Ishikawa (cell line): ENCODE measurements around the gene DNAAF9.

Experiments used
- CEBPB ChIP-seq: IDR thresholded peaks from 2 replicates; pipeline ENCODE4 v1.6.1; 2012
- CREB1 ChIP-seq: IDR thresholded peaks from 2 replicates; pipeline ENCODE4 v1.6.1; 2012; ENCODE audit warnings: low read depth
- EGR1 ChIP-seq: IDR thresholded peaks from 2 replicates; pipeline ENCODE4 v1.6.1; 2012
- EP300 ChIP-seq: IDR thresholded peaks from 2 replicates; pipeline ENCODE4 v1.6.1; 2012; ENCODE audit warnings: borderline replicate concordance
- FOXM1 ChIP-seq: IDR thresholded peaks from 2 replicates; pipeline ENCODE4 v1.6.1; 2012; ENCODE audit warnings: low read depth, borderline replicate concordance
- NFIC ChIP-seq: IDR thresholded peaks from 2 replicates; pipeline ENCODE4 v1.6.1; 2012
- RAD21 ChIP-seq: IDR thresholded peaks from 2 replicates; pipeline ENCODE4 v1.6.1; 2012; ENCODE audit warnings: low read depth
- REST ChIP-seq: IDR thresholded peaks from 2 replicates; pipeline ENCODE4 v1.6.1; 2012; ENCODE audit warnings: low read depth, mild to moderate bottlenecking
- TAF1 ChIP-seq: IDR thresholded peaks from 2 replicates; pipeline ENCODE4 v1.6.1; 2012; ENCODE audit warnings: low read depth, mild to moderate bottlenecking
- TCF12 ChIP-seq: IDR thresholded peaks from 2 replicates; pipeline ENCODE4 v1.6.1; 2012; ENCODE audit warnings: low read depth
- TEAD4 ChIP-seq: IDR thresholded peaks from 2 replicates; pipeline ENCODE4 v1.6.1; 2012
- YY1 ChIP-seq: IDR thresholded peaks from 2 replicates; pipeline ENCODE4 v1.6.1; 2012; ENCODE audit warnings: low read depth
- ZBTB7A ChIP-seq: IDR thresholded peaks from 2 replicates; pipeline ENCODE4 v1.6.1; 2012; ENCODE audit warnings: low read depth
- TF ChIP-seq, protein P1 (sequence below): IDR thresholded peaks from 2 replicates; pipeline ENCODE4 v1.6.1; 2012
- TF ChIP-seq, protein P2 (sequence below): IDR thresholded peaks from 2 replicates; pipeline ENCODE4 v1.6.1; 2012

DNAAF9 gene

GRCh38 chr20:3430376-3431069 lies 23.1 kb upstream of the DNAAF9 start:
- no peak for TF ChIP-seq EP300
- TF ChIP-seq REST: no peak
- no peak for TF ChIP-seq EGR1
- no peak for TF ChIP-seq TAF1
- no peak for TF ChIP-seq TCF12
- TF ChIP-seq ZBTB7A: no peak
- no peak for TF ChIP-seq NFIC
- no peak for TF ChIP-seq YY1
- TF ChIP-seq, protein P1, sequence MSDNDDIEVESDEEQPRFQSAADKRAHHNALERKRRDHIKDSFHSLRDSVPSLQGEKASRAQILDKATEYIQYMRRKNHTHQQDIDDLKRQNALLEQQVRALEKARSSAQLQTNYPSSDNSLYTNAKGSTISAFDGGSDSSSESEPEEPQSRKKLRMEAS: no peak
- TF ChIP-seq, protein P2, sequence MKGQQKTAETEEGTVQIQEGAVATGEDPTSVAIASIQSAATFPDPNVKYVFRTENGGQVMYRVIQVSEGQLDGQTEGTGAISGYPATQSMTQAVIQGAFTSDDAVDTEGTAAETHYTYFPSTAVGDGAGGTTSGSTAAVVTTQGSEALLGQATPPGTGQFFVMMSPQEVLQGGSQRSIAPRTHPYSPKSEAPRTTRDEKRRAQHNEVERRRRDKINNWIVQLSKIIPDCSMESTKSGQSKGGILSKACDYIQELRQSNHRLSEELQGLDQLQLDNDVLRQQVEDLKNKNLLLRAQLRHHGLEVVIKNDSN: no peak
- TF ChIP-seq TEAD4: no peak
- TF ChIP-seq RAD21: no peak
- no peak for TF ChIP-seq CEBPB
- TF ChIP-seq FOXM1: no peak
- no peak for TF ChIP-seq CREB1

DNA sequence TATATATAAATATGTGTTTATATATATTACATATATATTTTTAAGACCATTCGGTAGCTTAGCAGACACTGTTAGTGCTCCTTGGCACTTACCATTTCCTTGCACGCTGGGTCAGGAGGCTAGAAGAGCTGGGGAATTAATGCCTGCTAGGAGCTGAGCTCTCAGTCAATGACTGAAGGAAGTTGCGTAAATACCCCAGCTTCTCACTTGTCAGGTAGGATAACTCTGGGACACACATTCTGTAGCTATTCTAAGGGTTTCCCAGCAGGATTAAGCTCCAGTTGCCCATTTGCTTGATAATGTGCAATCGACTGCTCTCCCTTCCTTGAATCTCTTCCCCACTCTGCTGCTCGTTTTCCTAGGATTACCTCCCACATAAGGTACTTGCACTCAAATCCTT lies 15.7 kb upstream of the DNAAF9 start:
- TF ChIP-seq RAD21 (no peak), TEAD4 (no peak), REST (no peak), NFIC (no peak), CREB1 (no peak), FOXM1 (no peak), EGR1 (no peak), TAF1 (no peak), CEBPB (no peak), YY1 (no peak), TCF12 (no peak), ZBTB7A (no peak)
- TF ChIP-seq, protein P2: no peak
- TF ChIP-seq, protein P1: no peak

GRCh38 chr20:3421985-3422384 lies 14.5 kb upstream of the DNAAF9 start:
- TF ChIP-seq, protein P2: no peak
- TF ChIP-seq REST: no peak
- TF ChIP-seq EP300: no peak
- TF ChIP-seq RAD21: no peak
- TF ChIP-seq EGR1: no peak
- no peak for TF ChIP-seq TCF12

DNA sequence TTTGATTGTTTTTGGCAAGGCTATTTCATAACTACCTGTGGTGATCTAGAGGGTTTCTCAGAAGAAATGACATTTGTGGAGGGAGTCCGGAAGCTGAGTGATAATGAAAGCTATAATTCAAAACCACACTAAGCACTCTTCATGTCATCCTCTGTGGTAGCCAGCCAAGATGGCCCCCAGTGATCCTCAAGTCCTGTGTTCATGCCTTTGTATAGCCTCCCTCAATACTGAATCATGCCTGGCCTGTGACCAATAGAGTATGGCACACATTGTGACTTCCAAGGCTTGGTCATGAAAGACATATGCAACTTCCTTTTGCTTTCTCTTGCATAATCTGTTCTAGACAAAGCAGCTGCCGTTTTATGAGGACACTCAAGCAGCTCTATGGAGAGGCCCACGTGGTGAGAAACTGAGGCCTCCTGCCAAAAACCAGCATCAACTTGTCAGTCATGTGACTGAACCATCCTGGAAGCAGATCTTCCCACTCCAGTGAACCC lies 12.8 kb upstream of the DNAAF9 start:
- TF ChIP-seq YY1 (no peak), TCF12 (no peak)
